ENCODE measurements around the gene ATF5. TPM values are rescaled to one million over a fixed set of nuclear protein-coding genes. Genes with fewer than 3 reads are reported as not detected.

The ATF5 gene
- polyA plus RNA-seq, 1 experiment, result 6.3 TPM

GRCh38 chr19:49927526-49928264, 1.3 kb upstream of the ATF5 start:
- ChIA-PET CTCF (interaction anchor here (1.6 kb wide), 1 partner anchor 10 kb away, joined by 4 read pairs; no protein-coding TSS in a partner anchor), POLR2A (interaction anchor here (0.5 to 0.9 kb wide), 3 partner anchors 79 to 98 kb away, joined by 3 to 6 read pairs (median 3); partner anchors contain the start of gene ZNF473)
- Histone ChIP-seq H3K27ac (ENCODE audit: low read depth, low read length) (peak overlapping the region; percentile 87), H3K27me3 (ENCODE audit: control insufficient read depth, insufficient read depth, low read length) (no peaks in the 10 kb centered on the region), H3K9me3 (ENCODE audit: control insufficient read depth, insufficient read depth, low read length) (peaks cover 5% of the 10 kb centered on the region; the same call in 1 of the 2 replicates), H3K4me3 (ENCODE audit: low read depth, low read length) (peak overlapping the region; percentile 27)
- no peak for TF ChIP-seq CTCF (IDR thresholded peaks at IDR 0.05; ENCODE audit: low read depth, low read length)
- DNase-seq (ENCODE audit: low read depth, low spot score), result no peak

GRCh38 chr19:49929611-49930482, 842 bp downstream of the ATF5 start:
- H3K27me3 ChIP-seq (ENCODE audit: control insufficient read depth, insufficient read depth, low read length), result no peaks in the 10 kb centered on the region
- H3K4me3 ChIP-seq (ENCODE audit: low read depth, low read length), result peak overlapping the region; percentile 94
- peak; percentile 93 for DNase-seq (ENCODE audit: low read depth, low spot score)
- H3K27ac ChIP-seq (ENCODE audit: low read depth, low read length), result peak overlapping the region; percentile 87
- POLR2A ChIA-PET, result interaction anchor here (0.7 to 1.7 kb wide), 6 partner anchors 31 to 1438 kb away, joined by 3 to 9 read pairs (median 6); partner anchors contain the start of gene AKT1S1
- CTCF ChIA-PET, result interaction anchor here (0.6 to 1.5 kb wide), 3 partner anchors 8 to 740 kb away, joined by 3 to 5 read pairs (median 4); partner anchors contain the start of gene KCNC3
- no peak for TF ChIP-seq CTCF (IDR thresholded peaks at IDR 0.05; ENCODE audit: low read depth, low read length)
- H3K9me3 ChIP-seq (ENCODE audit: control insufficient read depth, insufficient read depth, low read length), result peaks cover 5% of the 10 kb centered on the region; the same call in 1 of the 2 replicates

- Histone ChIP-seq H3K4me3 (ENCODE audit: low read depth, low read length) (peak overlapping the region; percentile 94; the same call in 1 of the 2 replicates), H3K27ac (ENCODE audit: low read depth, low read length) (peak overlapping the region; percentile 21), H3K9me3 (ENCODE audit: control insufficient read depth, insufficient read depth, low read length) (peaks cover 5% of the 10 kb centered on the region; the same call in 1 of the 2 replicates), H3K27me3 (ENCODE audit: control insufficient read depth, insufficient read depth, low read length) (no peaks in the 10 kb centered on the region)
- no peak for TF ChIP-seq CTCF (IDR thresholded peaks at IDR 0.05; ENCODE audit: low read depth, low read length)
- POLR2A ChIA-PET, result interaction anchor here (0.8 to 1.7 kb wide), 3 partner anchors 54 to 1437 kb away, joined by 3 to 9 read pairs (median 6); partner anchors contain the start of gene AKT1S1
- CTCF ChIA-PET, result interaction anchor here (1.0 kb wide), 1 partner anchor 739 kb away, joined by 3 read pairs; no protein-coding TSS in a partner anchor
- no peak for DNase-seq (ENCODE audit: low read depth, low spot score)
These were observed 1.5 kb downstream of the ATF5 start for GRCh38 chr19:49930483-49931011.

- Histone ChIP-seq H3K4me3 (ENCODE audit: low read depth, low read length) (no peak overlapping the region), H3K9me3 (ENCODE audit: control insufficient read depth, insufficient read depth, low read length) (peaks cover 5% of the 10 kb centered on the region; the same call in 1 of the 2 replicates), H3K27ac (ENCODE audit: low read depth, low read length) (no peak overlapping the region), H3K27me3 (ENCODE audit: control insufficient read depth, insufficient read depth, low read length) (no peaks in the 10 kb centered on the region)
- no peak for DNase-seq (ENCODE audit: low read depth, low spot score)
- CTCF ChIA-PET, result no interaction called here
- POLR2A ChIA-PET, result no interaction called here
- TF ChIP-seq CTCF (IDR thresholded peaks at IDR 0.05; ENCODE audit: low read depth, low read length), result no peak
These were observed 2.5 kb downstream of the ATF5 start for GRCh38 chr19:49931293-49932040.
